K562 (cell line): Measurements from ENCODE around the gene ARHGEF1. TPM values are rescaled to one million over a fixed set of nuclear protein-coding genes. Genes with fewer than 3 reads are reported as not detected.

Source experiments
- ELF4 ChIP-seq: fragments of 450-650 bp; formaldehyde crosslinking; IDR thresholded peaks from 2 replicates; pipeline ENCODE4 v1.4.0; 2022; ENCODE audit warnings: missing genetic modification characterization
- FOS ChIP-seq: IDR thresholded peaks from 3 replicates; pipeline ENCODE4 v1.6.1; 2011; ENCODE audit not compliant: insufficient read length; ENCODE audit errors: extremely low read depth
- FOXO4 ChIP-seq: fragments of 450-650 bp; formaldehyde crosslinking; IDR thresholded peaks from 2 replicates; pipeline ENCODE4 v1.4.0; 2020; ENCODE audit warnings: mild to moderate bottlenecking, moderate library complexity
- GABPA ChIP-seq: fragments of 200-800 bp; sonication (Bioruptor generic); conservative IDR thresholded peaks from 2 replicates; pipeline ENCODE4 v1.6.1; 2016; ENCODE audit warnings: low read depth, missing genetic modification characterization, missing compliant biosample characterization
- KDM5B ChIP-seq: fragments of 200-600 bp; sonication (generic); IDR thresholded peaks from 2 replicates; pipeline ENCODE4 v1.6.1; 2012; ENCODE audit warnings: low read depth, mild to moderate bottlenecking, moderate library complexity, low read length, control low read depth, inconsistent platforms; ENCODE audit not compliant: insufficient replicate concordance
- KLF1 ChIP-seq: fragments of 450-650 bp; IDR thresholded peaks from 2 replicates; pipeline ENCODE4 v1.6.1; 2016; ENCODE audit warnings: missing genetic modification characterization, missing compliant biosample characterization
- MCM5 ChIP-seq: fragments of 450-650 bp; IDR thresholded peaks from 2 replicates; pipeline ENCODE4 v1.6.1; 2016; ENCODE audit warnings: low read depth
- MLX ChIP-seq, 2 experiments: fragments of 450-650 bp in 1 of 2; sonication (generic) in 1 of 2; formaldehyde crosslinking; conservative IDR thresholded peaks; 2 replicates each; pipeline versions ENCODE4 v1.4.0 to v1.8.1; 2020 to 2022; ENCODE audit warnings: mild to moderate bottlenecking in 1 of 2, missing genetic modification reagents in 1 of 2
- MTA1 ChIP-seq: fragments of 450-650 bp; IDR thresholded peaks from 2 replicates; pipeline ENCODE4 v1.6.1; 2017; ENCODE audit warnings: borderline replicate concordance
- MTA3 ChIP-seq: fragments of 450-650 bp; formaldehyde crosslinking; IDR thresholded peaks from 2 replicates; pipeline ENCODE4 v1.6.1; 2017; ENCODE audit warnings: mild to moderate bottlenecking, borderline replicate concordance
- POLR2AphosphoS2 ChIP-seq: IDR thresholded peaks from 2 replicates; pipeline ENCODE4 v1.6.1; 2012; ENCODE audit warnings: low read length, improper control_type of control experiment
- PYGO2 ChIP-seq: fragments of 450-650 bp; IDR thresholded peaks from 2 replicates; pipeline ENCODE4 v1.6.1; 2016; ENCODE audit warnings: mild to moderate bottlenecking, missing genetic modification characterization, moderate library complexity, missing compliant biosample characterization
- RAD51 ChIP-seq: fragments of 450-650 bp; IDR thresholded peaks from 2 replicates; pipeline ENCODE4 v1.7.1; 2016; ENCODE audit warnings: low read depth, mild to moderate bottlenecking, borderline replicate concordance
- SUPT5H ChIP-seq: fragments of 450-650 bp; IDR thresholded peaks from 2 replicates; pipeline ENCODE4 v1.6.1; 2016
- TEAD4 ChIP-seq, 2 experiments: sonication (generic) in 1 of 2; formaldehyde crosslinking in 1 of 2; IDR thresholded peaks; 2 replicates each; pipeline versions ENCODE4 v1.6.1 to v1.8.0; 2012 to 2022; ENCODE audit warnings: borderline replicate concordance in 1 of 2, inconsistent platforms in 1 of 2, low read length in 1 of 2, mild to moderate bottlenecking in 1 of 2, missing genetic modification reagents in 1 of 2
- THRB ChIP-seq: fragments of 450-650 bp; formaldehyde crosslinking; conservative IDR thresholded peaks from 2 replicates; pipeline ENCODE4 v1.4.0; 2022; ENCODE audit warnings: mild to moderate bottlenecking, missing genetic modification characterization
- TRIM28 ChIP-seq: fragments of 450-650 bp; IDR thresholded peaks from 2 replicates; pipeline ENCODE4 v1.6.1; 2017
- XRCC4 ChIP-seq: IDR thresholded peaks from one replicate; pipeline ENCODE4 v1.6.1; 2011; ENCODE audit not compliant: insufficient read depth, insufficient read length; ENCODE audit errors: extremely low read depth
- ZNF551 ChIP-seq: fragments of 250-450 bp; sonication (Bioruptor Pico); IDR thresholded peaks from 2 replicates; pipeline ENCODE4 v1.5.0; 2021; ENCODE audit warnings: mild to moderate bottlenecking, moderate library complexity
- polyA plus RNA-seq, 8 experiments: library from polyadenylated mRNA; depleted of rRNA in 4 of 8; stranded (reverse) in 5 of 8; unstranded in 3 of 8; fragments of >200 nt; fragmentation: Nextera tagmentation in 2 of 8; fragmentation: Illumina TruSeq in 1 of 8; extraction: Ambion mirVana in 2 of 8; extraction: Trizol in 1 of 8; gene quantifications; 2 replicates each; pipeline versions ENCODE4 v1.2.1 to v1.2.3, GENCODE V29; 2011 to 2014; ENCODE audit warnings: inconsistent platforms in 1 of 8, missing spikeins in 1 of 8
- total RNA-seq, 7 experiments: library from RNA; depleted of rRNA in 6 of 7; stranded (reverse); fragments of >200 nt in 6 of 7; fragmentation: Illumina TruSeq in 2 of 7; extraction: Trizol in 2 of 7; gene quantifications; 2 replicates each; pipeline versions ENCODE4 v1.2.1 to v1.2.3, GENCODE V29; 2011 to 2021; ENCODE audit warnings: low replicate concordance in 1 of 7
- TF ChIP-seq, protein P1 (sequence below): sonication (generic); formaldehyde crosslinking; IDR thresholded peaks from 2 replicates; pipeline ENCODE4 v1.8.1; 2022; ENCODE audit warnings: missing genetic modification reagents
- TF ChIP-seq, protein P2 (sequence below), 2 experiments: IDR thresholded peaks; 2 replicates each; pipeline ENCODE4 v1.6.1; 2011; ENCODE audit warnings: borderline replicate concordance in 1 of 2, control low read depth in 1 of 2, low read depth in 1 of 2, low read length in 1 of 2, mild to moderate bottlenecking in 1 of 2, mixed read lengths in 1 of 2, moderate library complexity in 1 of 2; ENCODE audit not compliant: insufficient read depth in 1 of 2, insufficient read length in 1 of 2, poor library complexity in 1 of 2, severe bottlenecking in 1 of 2; ENCODE audit errors: extremely low read depth in 1 of 2
- TF ChIP-seq, protein P3 (sequence below): conservative IDR thresholded peaks from 2 replicates; pipeline ENCODE4 v1.6.1; 2011; ENCODE audit warnings: low read depth, mild to moderate bottlenecking, low read length; ENCODE audit not compliant: control insufficient read depth

ARHGEF1 gene
- total and polyA plus RNA-seq, 9 of the 15 experiments (the other 6 are each of a cell fraction or from before 2014, with no cell fraction given): 1.9 to 149 (median 29.8) TPM

GRCh38 chr19:41872384-41872774 lies 10.6 kb upstream of the ARHGEF1 start (continued):
- TF ChIP-seq FOS (no peak), MTA1 (no peak), FOXO4 (no peak), ELF4 (CRISPR knock-in tag) (no peak), PYGO2 (tag) (no peak), MCM5 (no peak), XRCC4 (no peak), KLF1 (tag) (no peak), MTA3 (no peak), ZNF551 (CRISPR knock-in tag) (no peak), RAD51 (no peak), TEAD4 (IDR thresholded peaks at IDR 0.05; ENCODE audit: low read length) (no peak), TEAD4 (CRISPR knock-in tag; IDR thresholded peaks at IDR 0.05; ENCODE audit: borderline replicate concordance) (no peak), THRB (CRISPR knock-in tag) (no peak), MLX (CRISPR knock-in tag; conservative IDR thresholded peaks at IDR 0.05) (no peak), GABPA (tag) (no peak), KDM5B (peak; percentile 8), TRIM28 (no peak), SUPT5H (peak; percentile 10), POLR2AphosphoS2 (0 out of 2 replicates have a peak, but pooled peaks have one; percentile 17)
- TF ChIP-seq, protein P1, sequence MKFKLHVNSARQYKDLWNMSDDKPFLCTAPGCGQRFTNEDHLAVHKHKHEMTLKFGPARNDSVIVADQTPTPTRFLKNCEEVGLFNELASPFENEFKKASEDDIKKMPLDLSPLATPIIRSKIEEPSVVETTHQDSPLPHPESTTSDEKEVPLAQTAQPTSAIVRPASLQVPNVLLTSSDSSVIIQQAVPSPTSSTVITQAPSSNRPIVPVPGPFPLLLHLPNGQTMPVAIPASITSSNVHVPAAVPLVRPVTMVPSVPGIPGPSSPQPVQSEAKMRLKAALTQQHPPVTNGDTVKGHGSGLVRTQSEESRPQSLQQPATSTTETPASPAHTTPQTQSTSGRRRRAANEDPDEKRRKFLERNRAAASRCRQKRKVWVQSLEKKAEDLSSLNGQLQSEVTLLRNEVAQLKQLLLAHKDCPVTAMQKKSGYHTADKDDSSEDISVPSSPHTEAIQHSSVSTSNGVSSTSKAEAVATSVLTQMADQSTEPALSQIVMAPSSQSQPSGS (CRISPR knock-in tag): no peak
- TF ChIP-seq, protein P2, sequence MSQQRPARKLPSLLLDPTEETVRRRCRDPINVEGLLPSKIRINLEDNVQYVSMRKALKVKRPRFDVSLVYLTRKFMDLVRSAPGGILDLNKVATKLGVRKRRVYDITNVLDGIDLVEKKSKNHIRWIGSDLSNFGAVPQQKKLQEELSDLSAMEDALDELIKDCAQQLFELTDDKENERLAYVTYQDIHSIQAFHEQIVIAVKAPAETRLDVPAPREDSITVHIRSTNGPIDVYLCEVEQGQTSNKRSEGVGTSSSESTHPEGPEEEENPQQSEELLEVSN (IDR thresholded peaks at IDR 0.05; ENCODE audit: borderline replicate concordance in 1 of 2, extremely low read depth in 1 of 2, insufficient read depth in 1 of 2, insufficient read length in 1 of 2, low read depth in 1 of 2, low read length in 1 of 2, poor library complexity in 1 of 2, severe bottlenecking in 1 of 2): no peak
- TF ChIP-seq, protein P3, sequence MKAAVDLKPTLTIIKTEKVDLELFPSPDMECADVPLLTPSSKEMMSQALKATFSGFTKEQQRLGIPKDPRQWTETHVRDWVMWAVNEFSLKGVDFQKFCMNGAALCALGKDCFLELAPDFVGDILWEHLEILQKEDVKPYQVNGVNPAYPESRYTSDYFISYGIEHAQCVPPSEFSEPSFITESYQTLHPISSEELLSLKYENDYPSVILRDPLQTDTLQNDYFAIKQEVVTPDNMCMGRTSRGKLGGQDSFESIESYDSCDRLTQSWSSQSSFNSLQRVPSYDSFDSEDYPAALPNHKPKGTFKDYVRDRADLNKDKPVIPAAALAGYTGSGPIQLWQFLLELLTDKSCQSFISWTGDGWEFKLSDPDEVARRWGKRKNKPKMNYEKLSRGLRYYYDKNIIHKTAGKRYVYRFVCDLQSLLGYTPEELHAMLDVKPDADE: 0 out of 2 replicates have a peak, but pooled peaks have one; percentile 10
